ENCODE data around the gene R3HDM2.

DNA sequence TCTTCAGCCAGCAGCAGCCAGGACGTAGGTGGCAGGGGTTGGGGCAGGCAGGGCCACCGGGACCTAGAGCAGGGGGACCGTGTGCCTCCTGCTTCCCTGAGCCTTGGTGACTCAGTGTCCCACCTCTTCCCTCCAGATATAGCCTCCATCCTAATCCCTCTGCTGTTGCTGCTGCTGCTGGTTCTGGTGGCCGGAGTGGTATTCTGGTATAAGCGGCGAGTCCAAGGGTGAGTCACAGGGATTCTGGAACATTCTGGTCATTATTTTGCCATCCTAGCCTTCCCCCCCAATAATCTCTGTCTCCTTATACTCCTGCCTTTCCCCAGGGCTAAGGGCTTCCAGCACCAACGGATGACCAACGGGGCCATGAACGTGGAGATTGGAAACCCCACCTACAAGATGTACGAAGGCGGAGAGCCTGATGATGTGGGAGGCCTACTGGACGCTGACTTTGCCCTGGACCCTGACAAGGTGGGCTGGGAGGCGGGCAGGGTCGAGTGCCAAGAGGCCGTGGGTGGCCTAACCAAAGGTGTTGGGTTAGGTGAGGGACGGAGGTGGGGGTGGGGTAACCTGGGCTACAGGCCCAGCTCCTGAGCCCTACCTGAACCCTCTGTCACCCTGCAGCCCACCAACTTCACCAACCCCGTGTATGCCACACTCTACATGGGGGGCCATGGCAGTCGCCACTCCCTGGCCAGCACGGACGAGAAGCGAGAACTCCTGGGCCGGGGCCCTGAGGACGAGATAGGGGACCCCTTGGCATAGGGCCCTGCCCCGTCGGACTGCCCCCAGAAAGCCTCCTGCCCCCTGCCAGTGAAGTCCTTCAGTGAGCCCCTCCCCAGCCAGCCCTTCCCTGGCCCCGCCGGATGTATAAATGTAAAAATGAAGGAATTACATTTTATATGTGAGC is 218.8 kb downstream of the R3HDM2 start:
- TF ChIP-seq, protein P1, sequence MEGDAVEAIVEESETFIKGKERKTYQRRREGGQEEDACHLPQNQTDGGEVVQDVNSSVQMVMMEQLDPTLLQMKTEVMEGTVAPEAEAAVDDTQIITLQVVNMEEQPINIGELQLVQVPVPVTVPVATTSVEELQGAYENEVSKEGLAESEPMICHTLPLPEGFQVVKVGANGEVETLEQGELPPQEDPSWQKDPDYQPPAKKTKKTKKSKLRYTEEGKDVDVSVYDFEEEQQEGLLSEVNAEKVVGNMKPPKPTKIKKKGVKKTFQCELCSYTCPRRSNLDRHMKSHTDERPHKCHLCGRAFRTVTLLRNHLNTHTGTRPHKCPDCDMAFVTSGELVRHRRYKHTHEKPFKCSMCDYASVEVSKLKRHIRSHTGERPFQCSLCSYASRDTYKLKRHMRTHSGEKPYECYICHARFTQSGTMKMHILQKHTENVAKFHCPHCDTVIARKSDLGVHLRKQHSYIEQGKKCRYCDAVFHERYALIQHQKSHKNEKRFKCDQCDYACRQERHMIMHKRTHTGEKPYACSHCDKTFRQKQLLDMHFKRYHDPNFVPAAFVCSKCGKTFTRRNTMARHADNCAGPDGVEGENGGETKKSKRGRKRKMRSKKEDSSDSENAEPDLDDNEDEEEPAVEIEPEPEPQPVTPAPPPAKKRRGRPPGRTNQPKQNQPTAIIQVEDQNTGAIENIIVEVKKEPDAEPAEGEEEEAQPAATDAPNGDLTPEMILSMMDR (IDR thresholded peaks at IDR 0.05), result no peak
- TF ChIP-seq, protein P2, sequence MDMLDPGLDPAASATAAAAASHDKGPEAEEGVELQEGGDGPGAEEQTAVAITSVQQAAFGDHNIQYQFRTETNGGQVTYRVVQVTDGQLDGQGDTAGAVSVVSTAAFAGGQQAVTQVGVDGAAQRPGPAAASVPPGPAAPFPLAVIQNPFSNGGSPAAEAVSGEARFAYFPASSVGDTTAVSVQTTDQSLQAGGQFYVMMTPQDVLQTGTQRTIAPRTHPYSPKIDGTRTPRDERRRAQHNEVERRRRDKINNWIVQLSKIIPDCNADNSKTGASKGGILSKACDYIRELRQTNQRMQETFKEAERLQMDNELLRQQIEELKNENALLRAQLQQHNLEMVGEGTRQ (CRISPR knock-in tag; IDR thresholded peaks at IDR 0.05), result no peak
- TF ChIP-seq NFYB (CRISPR knock-in tag; conservative IDR thresholded peaks at IDR 0.05; ENCODE audit: low read depth) (no peak), TP53 (CRISPR knock-in tag; IDR thresholded peaks at IDR 0.05) (no peak), JUN (CRISPR knock-in tag; IDR thresholded peaks at IDR 0.05) (no peak), ETV6 (CRISPR knock-in tag; IDR thresholded peaks at IDR 0.05) (no peak), ZNF232 (CRISPR knock-in tag; IDR thresholded peaks at IDR 0.05) (no peak), CREM (CRISPR knock-in tag; IDR thresholded peaks at IDR 0.05) (no peak)
- TF ChIP-seq, protein P3, sequence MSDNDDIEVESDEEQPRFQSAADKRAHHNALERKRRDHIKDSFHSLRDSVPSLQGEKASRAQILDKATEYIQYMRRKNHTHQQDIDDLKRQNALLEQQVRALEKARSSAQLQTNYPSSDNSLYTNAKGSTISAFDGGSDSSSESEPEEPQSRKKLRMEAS (CRISPR knock-in tag; IDR thresholded peaks at IDR 0.05), result no peak

Data from WTC11 (cell line).